HG03469 (cell line): ENCODE measurements around the gene FGG.
"Not testable (repeated sequence)": the region's sequence is repeated elsewhere in the genome, so short reads cannot be mapped to it uniquely, and the experiment has no call there.

Experiments used
- ATAC-seq: cut with Tn5 transposase; IDR thresholded peaks from one replicate; pipeline ENCODE4 v1.9.1; 2021; ENCODE audit warnings: mild to moderate bottlenecking, moderate library complexity, moderate number of reproducible peaks; ENCODE audit not compliant: unreplicated experiment

The FGG gene

DNA sequence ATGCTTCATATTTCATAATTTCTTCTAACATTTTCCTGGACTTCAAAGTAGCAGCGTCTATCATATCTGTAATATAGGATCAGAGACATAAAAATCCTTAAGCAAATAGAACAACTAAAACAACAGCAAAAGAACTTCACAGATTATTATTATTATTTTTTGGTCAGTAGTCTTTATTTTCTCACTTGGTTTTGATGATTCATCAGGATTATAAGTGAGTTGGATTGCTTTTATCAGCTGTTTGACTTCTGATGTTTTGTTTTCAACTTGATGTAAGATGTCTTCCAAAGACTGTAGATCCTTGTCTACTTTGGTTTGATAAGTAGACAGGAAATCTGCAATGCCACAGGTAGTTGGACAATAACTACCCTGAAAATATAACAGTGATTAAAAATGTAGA lies 623 bp downstream of the FGG start:
- ATAC-seq, result no peak

- ATAC-seq, result no peak
Observed at GRCh38 chr4:154610582-154610981, 1.9 kb downstream of the FGG start.

- no peak for ATAC-seq
Observed at GRCh38 chr4:154609532-154609931, 2.9 kb downstream of the FGG start.

- no peak for ATAC-seq
Observed at GRCh38 chr4:154608361-154609252, 3.8 kb downstream of the FGG start.

DNA sequence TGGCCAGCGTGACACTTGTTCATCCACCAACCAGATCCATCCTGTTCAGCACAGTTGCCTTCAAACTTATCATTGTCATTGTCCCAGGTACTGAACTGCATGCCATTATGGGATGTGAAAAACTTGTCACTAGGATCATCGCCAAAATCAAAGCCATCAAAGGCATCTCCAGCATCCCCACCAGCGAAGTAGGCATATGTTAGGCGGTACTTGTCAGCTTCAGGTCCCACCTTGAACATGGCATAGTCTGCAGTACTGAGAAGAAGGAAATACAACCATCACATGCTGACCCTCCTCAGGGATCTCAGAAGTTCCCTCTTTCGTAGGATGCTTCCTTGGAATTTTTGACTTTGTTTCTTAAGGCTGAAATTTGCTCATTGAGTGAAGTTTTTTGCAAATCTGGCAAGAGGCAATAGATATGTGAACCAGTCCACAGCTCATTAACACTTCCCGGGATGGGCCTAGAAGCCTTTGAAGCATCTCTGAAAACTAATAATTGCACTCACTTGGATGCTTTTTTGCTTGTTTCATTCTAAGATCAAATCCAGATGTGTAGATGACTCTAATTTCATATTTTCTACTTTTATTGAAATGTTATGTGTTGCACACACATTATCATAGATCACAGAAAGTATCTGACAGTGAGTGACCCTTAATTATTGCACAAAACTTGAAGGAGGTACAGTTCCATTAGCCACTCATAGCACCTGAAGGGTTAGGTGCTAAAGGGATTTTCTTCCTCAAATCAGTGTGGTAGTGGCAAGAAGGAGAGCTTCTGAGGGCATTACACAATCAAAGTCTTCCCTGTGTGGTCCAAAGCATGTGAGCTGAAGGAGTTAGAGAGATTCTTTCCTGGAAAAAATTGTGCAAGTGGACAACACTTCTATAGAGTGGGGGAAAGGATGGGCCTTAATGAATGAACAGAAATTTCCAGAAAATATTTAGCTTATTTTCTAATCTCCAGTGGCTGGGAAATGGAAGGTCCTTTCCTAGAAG lies 5.4 kb downstream of the FGG start:
- no peak for ATAC-seq

GRCh38 chr4:154604696-154605200 lies 7.7 kb downstream of the FGG start:
- ATAC-seq, result no peak

DNA sequence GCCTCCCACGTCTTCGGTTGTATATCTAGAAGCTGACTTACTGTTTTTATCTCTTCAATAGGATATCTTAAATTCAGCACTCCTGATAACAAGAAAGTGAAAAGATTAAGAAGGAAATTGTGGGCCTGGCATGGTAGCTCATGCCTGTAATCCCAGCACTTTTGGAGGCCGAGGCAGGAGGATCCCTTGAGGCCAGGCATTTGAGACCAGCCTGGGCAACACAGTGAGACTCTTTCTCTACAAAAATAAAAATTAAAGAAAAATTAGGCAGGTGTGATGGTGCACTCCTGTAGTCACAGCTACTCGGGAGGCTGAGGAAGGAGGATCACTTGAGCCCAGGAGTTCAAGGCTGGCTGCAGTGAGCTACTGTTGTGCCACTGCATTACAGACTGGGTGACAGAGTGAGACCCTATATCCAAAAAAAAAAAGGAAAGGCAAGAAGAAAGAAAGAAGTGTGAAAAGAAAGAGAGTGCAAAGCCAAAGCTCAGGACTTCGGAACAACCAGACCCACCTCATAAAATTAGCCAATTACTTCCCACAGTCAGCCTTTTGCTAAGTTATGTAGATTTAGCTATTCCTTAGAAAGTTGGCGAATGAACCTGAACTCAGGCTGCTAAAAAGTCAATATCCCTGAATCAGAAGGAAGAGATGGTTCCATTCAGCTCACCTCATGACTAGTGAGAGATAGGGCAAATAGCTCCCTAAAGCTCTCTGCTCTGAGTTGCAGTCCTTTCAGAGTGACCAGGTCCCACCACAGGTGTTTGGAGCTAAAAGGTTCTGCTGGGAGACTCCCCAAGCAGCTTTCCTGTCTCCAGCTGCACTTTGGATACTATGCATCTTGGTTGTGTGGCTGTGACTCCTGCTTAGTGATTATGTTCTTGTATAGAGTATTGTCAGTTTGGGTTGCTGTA lies 9.2 kb downstream of the FGG start:
- ATAC-seq, result no peak

DNA sequence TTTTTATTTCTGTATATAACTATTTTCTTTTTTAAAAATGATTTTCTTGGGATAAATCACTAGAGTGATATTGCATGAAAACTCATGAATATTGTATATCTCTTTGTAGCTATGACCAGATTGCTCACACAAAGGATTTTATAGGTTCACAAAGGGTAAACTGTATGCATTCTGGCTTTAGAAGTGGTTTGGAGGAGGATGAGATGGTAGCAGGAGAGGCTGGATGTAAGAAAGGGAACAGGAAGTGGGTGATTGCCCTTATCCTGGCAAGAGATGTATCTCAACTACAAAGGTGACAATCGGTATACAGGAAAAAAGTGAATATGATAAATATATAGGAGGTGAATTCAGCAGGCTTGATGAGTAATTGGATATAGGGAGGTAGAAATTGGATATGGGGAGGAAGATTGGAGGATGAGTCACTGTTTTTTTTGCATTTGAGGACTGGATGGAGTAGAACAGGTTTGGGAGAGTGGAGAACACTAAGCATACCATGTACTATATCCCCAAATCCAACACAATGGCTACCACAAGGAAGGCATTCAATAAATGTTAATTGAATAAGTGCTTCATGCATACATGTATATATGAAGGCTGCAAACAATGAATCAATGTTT lies 9.9 kb downstream of the FGG start:
- no peak for ATAC-seq

DNA sequence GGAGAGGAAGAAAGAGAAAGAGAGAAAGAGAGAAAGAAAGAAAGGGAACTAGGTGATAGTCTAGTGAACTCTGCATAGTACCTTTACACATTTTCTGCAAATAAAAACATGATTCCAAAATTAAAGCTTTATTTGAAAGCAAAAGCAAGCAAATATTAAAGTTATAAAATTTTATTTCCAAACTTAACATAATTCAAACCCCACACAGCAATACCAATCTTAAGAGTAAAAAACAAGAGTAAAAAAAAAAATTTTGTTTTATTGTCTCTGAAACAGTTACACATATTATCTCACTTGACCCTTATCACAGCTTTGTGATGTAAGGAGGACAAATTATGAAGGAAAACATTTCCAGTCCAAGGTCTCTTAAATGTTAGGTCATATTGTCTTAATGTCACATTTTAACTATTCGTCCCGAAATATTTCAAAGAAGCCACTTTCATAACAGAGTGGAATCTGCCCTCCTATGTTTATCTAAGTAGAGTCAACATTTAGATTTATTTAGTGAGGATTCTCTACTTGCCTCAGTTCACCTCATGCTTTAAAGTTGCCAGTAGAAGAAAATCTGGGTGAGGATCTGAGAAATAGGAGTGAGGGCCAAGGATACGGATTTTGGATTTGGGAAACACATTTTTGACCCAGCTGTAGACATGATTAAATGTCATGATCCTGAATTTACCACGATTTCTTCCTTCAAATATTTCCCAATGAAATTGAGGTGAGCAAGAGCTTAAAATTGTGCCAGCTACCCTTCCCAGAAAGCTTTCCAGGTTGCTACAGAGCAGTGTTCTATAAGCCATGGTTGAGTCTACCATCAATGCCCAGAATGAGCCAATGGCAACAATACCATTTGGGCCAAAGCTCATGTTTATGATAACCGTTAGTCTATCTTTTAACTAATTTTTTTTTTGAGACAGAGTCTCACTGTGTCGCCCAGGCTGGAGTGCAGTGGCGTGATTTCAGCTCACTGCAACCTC lies 14.4 kb downstream of the FGG start:
- ATAC-seq, result no peak

- not testable (repeated sequence) for ATAC-seq
Observed at GRCh38 chr4:154597281-154597680, 15.2 kb downstream of the FGG start.

DNA sequence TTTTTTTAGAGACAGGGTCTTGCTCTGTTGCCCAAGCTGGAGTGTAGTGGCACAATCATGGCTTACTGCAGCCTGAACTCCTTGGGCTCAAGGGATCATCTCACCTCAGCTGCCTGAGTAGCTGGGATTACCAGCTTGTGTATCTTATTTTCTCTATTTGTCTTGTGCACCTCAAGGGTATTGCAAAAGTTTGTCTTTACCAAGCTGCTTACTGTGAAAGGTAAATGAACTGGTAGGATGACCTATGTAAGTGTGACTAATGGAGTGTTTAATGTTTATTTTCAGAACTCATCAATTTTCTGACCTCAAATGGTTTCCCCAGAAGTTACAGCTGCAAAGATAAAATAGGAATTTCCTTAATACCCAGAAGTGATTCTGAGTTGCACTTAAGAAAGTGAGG lies 16.6 kb downstream of the FGG start:
- no peak for ATAC-seq

DNA sequence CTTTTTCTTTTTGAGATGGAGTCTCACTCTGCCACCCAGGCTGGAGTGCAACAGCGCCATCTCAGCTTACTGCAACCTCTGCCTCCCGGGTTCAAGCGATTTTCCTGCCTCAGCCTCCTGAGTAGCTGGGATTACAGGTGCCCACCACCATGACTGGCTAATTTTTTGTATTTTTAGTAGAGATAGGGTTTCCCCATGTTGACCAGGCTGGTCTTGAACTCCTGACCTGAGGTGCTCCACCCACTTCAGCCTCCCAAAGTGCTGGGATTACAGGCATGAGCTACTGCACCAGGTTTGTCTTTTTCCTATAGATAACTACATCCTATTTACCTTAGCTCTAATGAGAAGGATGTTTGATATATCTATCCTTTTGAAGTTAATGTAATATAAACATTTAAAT lies 18.1 kb downstream of the FGG start:
- not testable (repeated sequence) for ATAC-seq

GRCh38 chr4:154593868-154594267 lies 18.6 kb downstream of the FGG start:
- no peak for ATAC-seq

GRCh38 chr4:154591890-154592289 lies 20.6 kb downstream of the FGG start:
- no peak for ATAC-seq

DNA sequence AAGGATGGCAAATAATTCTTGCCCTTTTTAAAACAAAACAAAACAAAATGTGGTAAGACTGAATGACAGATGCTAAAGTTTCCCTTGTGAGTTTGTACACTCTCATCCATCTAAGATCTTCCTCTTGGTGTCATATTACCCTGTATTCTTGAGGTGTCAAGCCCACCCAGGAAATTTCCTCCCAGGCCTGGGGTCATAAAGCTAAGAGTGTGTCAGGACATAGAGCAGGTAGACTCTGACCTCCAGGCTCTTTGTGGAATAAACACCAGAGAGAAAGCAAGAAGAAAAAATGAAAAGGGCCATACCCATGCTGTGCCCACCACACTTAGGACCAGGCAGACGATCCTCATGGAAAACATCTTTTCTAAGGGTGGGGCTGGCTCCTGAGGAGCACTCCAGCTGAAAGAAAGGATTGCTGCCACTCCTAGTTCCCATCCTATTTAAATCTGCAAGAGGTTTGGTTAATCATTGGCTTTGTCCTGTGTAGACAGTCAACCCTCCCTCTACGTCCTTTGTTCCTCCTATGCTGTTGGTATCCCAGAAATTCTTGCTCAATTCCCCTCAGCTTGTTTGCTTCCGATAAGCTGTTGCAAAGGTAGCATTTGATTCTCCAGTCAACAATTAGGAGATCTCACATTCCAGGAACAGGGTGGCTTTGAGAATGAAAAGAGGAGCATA lies 22.0 kb downstream of the FGG start, which contains the start of gene FGA:
TSS of gene FGA (minus strand) at position 414 of the 678 bp plus-strand sequence. CDS start at position 359, 55 bp downstream.
- ATAC-seq, result no peak

GRCh38 chr4:154589296-154590197 lies 22.9 kb downstream of the FGG start:
- ATAC-seq, result no peak

GRCh38 chr4:154588198-154588597 lies 24.3 kb downstream of the FGG start:
- no peak for ATAC-seq
